ENCODE measurements around the gene LILRA5. TPM values are rescaled to one million over a fixed set of nuclear protein-coding genes. Genes with fewer than 3 reads are reported as not detected.

LILRA5 gene
- polyA plus RNA-seq, 1 donor (not counting 4 experiments of a cell fraction or from before 2014, with no cell fraction given), result not detected

DNA sequence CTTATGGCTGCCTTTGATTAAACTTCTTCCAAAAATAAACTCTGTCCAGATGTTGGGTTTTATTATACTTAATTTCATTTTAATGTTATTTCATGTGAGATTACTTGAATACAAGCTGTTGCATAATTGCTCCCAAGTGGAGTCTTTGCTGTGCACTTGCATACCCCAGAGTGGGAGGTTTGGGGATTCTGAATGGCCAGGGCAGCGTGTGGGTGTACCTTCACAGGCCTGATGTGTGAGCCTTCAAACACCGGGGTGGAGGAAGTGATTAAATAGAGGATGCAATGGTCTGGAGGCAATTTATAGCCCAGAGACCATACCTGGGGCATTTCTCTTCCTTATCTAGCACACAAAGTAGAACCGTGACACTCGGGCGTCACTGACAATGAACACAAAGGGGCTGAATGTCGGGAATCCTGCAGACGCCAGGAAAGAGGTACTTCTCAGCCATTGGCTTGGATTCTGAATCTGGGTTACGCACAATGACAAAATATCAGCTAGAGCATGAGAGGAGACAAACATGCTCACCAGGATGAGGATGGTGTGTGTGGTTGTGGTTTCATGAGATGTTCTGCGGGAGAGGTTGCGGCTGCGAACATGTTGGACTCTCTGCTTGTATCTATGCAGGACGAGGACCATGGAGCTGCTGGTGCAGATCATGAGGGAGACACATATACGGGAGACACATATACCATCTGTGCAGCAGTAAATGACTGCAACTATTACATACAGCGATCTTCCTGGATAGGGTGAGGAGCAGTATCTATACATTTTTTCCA, 7.1 kb upstream of the LILRA5 start:
- H3K9me1 ChIP-seq (ENCODE audit: control insufficient read depth, extremely low read depth, insufficient read depth, low read length), result no peaks in the 10 kb centered on the region
- no peaks in the 10 kb centered on the region for H3K9me3 ChIP-seq (ENCODE audit: control insufficient read depth, low read depth, low read length)
- DNase-seq (ENCODE audit: low read depth, low spot score) (no peak), FAIRE-seq (no peak)
- no peaks in the 10 kb centered on the region for H4K20me1 ChIP-seq (ENCODE audit: control insufficient read depth, extremely low read depth, insufficient read depth, low read length)
- dilution Hi-C loops (cut with MboI; ENCODE audit: extremely low pct_ligation_motif_present, low sequenced_read_pairs), result no loop called here
- H3K4me2 ChIP-seq (ENCODE audit: control insufficient read depth, extremely low read depth, insufficient read depth, low read depth, low read length), result no peak overlapping the region
- H3K79me2 ChIP-seq (ENCODE audit: control insufficient read depth, insufficient read depth, low read length), result no peaks in the 10 kb centered on the region
- no peak overlapping the region for H2AFZ ChIP-seq (ENCODE audit: control insufficient read depth, low read length)
- TF ChIP-seq CTCF (optimal IDR thresholded peaks at IDR 0.05 in 1 of 3, IDR thresholded peaks at IDR 0.05 in 1 of 3, conservative IDR thresholded peaks at IDR 0.05 in 1 of 3; ENCODE audit: extremely low read depth in 1 of 3, insufficient read depth in 2 of 3, low read length in 3 of 3) (no peak), EZH2 (IDR thresholded peaks at IDR 0.05; ENCODE audit: low read length) (no peak)
- H3K36me3 ChIP-seq (ENCODE audit: control insufficient read depth in 2 of 2, extremely low read depth in 1 of 2, insufficient read depth in 2 of 2, low read length in 2 of 2), result no peaks in the 10 kb centered on the region
- no peaks in the 10 kb centered on the region for H3K4me1 ChIP-seq (ENCODE audit: control insufficient read depth, extremely low read depth, insufficient read depth, low read length)
- no peak overlapping the region for H3K9ac ChIP-seq (ENCODE audit: control insufficient read depth, extremely low read depth, insufficient read depth, low read length)
- no peak overlapping the region for H3K27ac ChIP-seq (ENCODE audit: control insufficient read depth, insufficient read depth, low read length)
- H3K27me3 ChIP-seq (ENCODE audit: control insufficient read depth, extremely low read depth, insufficient read depth, low read length), result no peaks in the 10 kb centered on the region
- no peak overlapping the region for H3K4me3 ChIP-seq (ENCODE audit: control insufficient read depth in 2 of 3, extremely low read depth in 1 of 3, insufficient read depth in 2 of 3, low read depth in 1 of 3, low read length in 3 of 3)

DNA sequence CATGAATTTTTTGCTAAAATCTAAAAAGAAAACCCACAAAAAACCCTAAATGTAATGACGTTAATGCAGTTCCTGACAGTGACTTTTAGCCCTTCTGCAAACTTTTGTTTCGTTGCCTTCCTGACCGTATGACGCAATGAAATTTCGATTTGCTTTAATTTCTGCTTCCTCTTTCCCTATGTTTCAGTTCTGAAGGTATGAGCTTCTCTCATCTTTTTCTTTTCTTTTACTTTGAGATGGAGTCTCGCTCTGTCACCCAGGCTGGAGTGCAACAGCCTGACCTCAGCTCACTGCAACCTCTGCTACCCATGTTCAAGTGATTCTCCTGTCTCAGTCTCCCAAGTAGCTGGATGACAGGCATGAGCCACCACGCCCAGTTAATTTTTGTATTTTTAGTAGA, 6.1 kb upstream of the LILRA5 start:
- no peak for TF ChIP-seq CTCF (optimal IDR thresholded peaks at IDR 0.05 in 1 of 3, IDR thresholded peaks at IDR 0.05 in 1 of 3, conservative IDR thresholded peaks at IDR 0.05 in 1 of 3; ENCODE audit: extremely low read depth in 1 of 3, insufficient read depth in 2 of 3, low read length in 3 of 3)
- TF ChIP-seq EZH2 (IDR thresholded peaks at IDR 0.05; ENCODE audit: low read length), result no peak
- H3K4me1 ChIP-seq (ENCODE audit: control insufficient read depth, extremely low read depth, insufficient read depth, low read length), result no peaks in the 10 kb centered on the region
- H3K36me3 ChIP-seq (ENCODE audit: control insufficient read depth in 2 of 2, extremely low read depth in 1 of 2, insufficient read depth in 2 of 2, low read length in 2 of 2), result no peaks in the 10 kb centered on the region
- H3K9me1 ChIP-seq (ENCODE audit: control insufficient read depth, extremely low read depth, insufficient read depth, low read length), result no peaks in the 10 kb centered on the region
- H2AFZ ChIP-seq (ENCODE audit: control insufficient read depth, low read length), result no peak overlapping the region
- H3K9ac ChIP-seq (ENCODE audit: control insufficient read depth, extremely low read depth, insufficient read depth, low read length), result no peak overlapping the region
- dilution Hi-C loops (cut with MboI; ENCODE audit: extremely low pct_ligation_motif_present, low sequenced_read_pairs), result no loop called here
- no peaks in the 10 kb centered on the region for H4K20me1 ChIP-seq (ENCODE audit: control insufficient read depth, extremely low read depth, insufficient read depth, low read length)
- DNase-seq (ENCODE audit: low read depth, low spot score) (no peak), FAIRE-seq (no peak)
- no peaks in the 10 kb centered on the region for H3K27me3 ChIP-seq (ENCODE audit: control insufficient read depth, extremely low read depth, insufficient read depth, low read length)
- no peak overlapping the region for H3K4me3 ChIP-seq (ENCODE audit: control insufficient read depth in 2 of 3, extremely low read depth in 1 of 3, insufficient read depth in 2 of 3, low read depth in 1 of 3, low read length in 3 of 3)
- no peak overlapping the region for H3K4me2 ChIP-seq (ENCODE audit: control insufficient read depth, extremely low read depth, insufficient read depth, low read depth, low read length)
- H3K9me3 ChIP-seq (ENCODE audit: control insufficient read depth, low read depth, low read length), result no peaks in the 10 kb centered on the region
- H3K27ac ChIP-seq (ENCODE audit: control insufficient read depth, insufficient read depth, low read length), result no peak overlapping the region
- H3K79me2 ChIP-seq (ENCODE audit: control insufficient read depth, insufficient read depth, low read length), result no peaks in the 10 kb centered on the region
